Endothelial cell of umbilical vein (primary cell): ENCODE data around the gene PRRT4.
A peak's percentile ranks its signal among the peaks of the same experiment; 100 is the strongest.

Source experiments
- EZH2 ChIP-seq: IDR thresholded peaks from 2 replicates; pipeline ENCODE4 v1.6.1; 2012; ENCODE audit warnings: borderline replicate concordance, low read depth, mild to moderate bottlenecking, moderate library complexity, low read length, inconsistent platforms; ENCODE audit not compliant: severe bottlenecking
- MAX ChIP-seq: IDR thresholded peaks from 2 replicates; pipeline ENCODE4 v1.6.1; 2011; ENCODE audit not compliant: insufficient read depth, insufficient read length
- TF ChIP-seq, protein P1 (sequence below), 2 donors: IDR thresholded peaks; 1 replicate in 1 of 2; 2 replicates in 1 of 2; pipeline ENCODE4 v1.5.1; 2011; ENCODE audit warnings: low read length in 2 of 2, mild to moderate bottlenecking in 2 of 2, moderate library complexity in 2 of 2, control low read depth in 1 of 2, inconsistent platforms in 1 of 2, low read depth in 1 of 2; ENCODE audit not compliant: insufficient read depth in 1 of 2; ENCODE audit errors: extremely low read depth in 1 of 2

- TF ChIP-seq, protein P1, sequence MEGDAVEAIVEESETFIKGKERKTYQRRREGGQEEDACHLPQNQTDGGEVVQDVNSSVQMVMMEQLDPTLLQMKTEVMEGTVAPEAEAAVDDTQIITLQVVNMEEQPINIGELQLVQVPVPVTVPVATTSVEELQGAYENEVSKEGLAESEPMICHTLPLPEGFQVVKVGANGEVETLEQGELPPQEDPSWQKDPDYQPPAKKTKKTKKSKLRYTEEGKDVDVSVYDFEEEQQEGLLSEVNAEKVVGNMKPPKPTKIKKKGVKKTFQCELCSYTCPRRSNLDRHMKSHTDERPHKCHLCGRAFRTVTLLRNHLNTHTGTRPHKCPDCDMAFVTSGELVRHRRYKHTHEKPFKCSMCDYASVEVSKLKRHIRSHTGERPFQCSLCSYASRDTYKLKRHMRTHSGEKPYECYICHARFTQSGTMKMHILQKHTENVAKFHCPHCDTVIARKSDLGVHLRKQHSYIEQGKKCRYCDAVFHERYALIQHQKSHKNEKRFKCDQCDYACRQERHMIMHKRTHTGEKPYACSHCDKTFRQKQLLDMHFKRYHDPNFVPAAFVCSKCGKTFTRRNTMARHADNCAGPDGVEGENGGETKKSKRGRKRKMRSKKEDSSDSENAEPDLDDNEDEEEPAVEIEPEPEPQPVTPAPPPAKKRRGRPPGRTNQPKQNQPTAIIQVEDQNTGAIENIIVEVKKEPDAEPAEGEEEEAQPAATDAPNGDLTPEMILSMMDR (IDR thresholded peaks at IDR 0.05; ENCODE audit: extremely low read depth in 1 of 2, insufficient read depth in 1 of 2, low read depth in 1 of 2, low read length in 2 of 2) = peak; percentile 74 to 91
- no peak for TF ChIP-seq EZH2
- TF ChIP-seq MAX = peak; percentile 90
Observed at GRCh38 chr7:128352153-128352537, 9.3 kb downstream of the PRRT4 start.
